ENCODE data around the gene GATB. TPM values are rescaled to one million over a fixed set of nuclear protein-coding genes. Genes with fewer than 3 reads are reported as not detected.

GATB gene
- total RNA-seq, 4 donors from 2014 or later, result 13.4 to 42.2 (median 24.8) TPM

GRCh38 chr4:151804821-151805220 is 44.0 kb upstream of the GATB start:
- no peak for TF ChIP-seq CTCF (IDR thresholded peaks at IDR 0.05; ENCODE audit: low read depth)

GRCh38 chr4:151804086-151804630 is 43.4 kb upstream of the GATB start:
- TF ChIP-seq CTCF (IDR thresholded peaks at IDR 0.05; ENCODE audit: low read depth), result no peak

GRCh38 chr4:151803246-151803645 is 42.4 kb upstream of the GATB start:
- TF ChIP-seq CTCF (IDR thresholded peaks at IDR 0.05; ENCODE audit: low read depth), result no peak

GRCh38 chr4:151801547-151802516 is 41.0 kb upstream of the GATB start:
- TF ChIP-seq CTCF (IDR thresholded peaks at IDR 0.05; ENCODE audit: low read depth), result no peak

- TF ChIP-seq CTCF (IDR thresholded peaks at IDR 0.05; ENCODE audit: low read depth), result no peak
Observed at GRCh38 chr4:151799417-151800012, 38.7 kb upstream of the GATB start.

- no peak for TF ChIP-seq CTCF (IDR thresholded peaks at IDR 0.05; ENCODE audit: low read depth)
Observed at GRCh38 chr4:151798678-151799416, 38.0 kb upstream of the GATB start.

All from subcutaneous adipose tissue (tissue), 4 donors.